Pancreas (tissue), 10 donors: Measurements from ENCODE around the gene TSPO2. TPM values are rescaled to one million over a fixed set of nuclear protein-coding genes. Genes with fewer than 3 reads are reported as not detected.

ENCODE experiments used
- ATAC-seq, 4 donors: fragments of 200-7000 bp; cut with Tn5 transposase; one replicate each; pipeline versions ENCODE4 v1.8.0 to v1.9.1; 2020; ENCODE audit warnings: mild to moderate bottlenecking in 4 of 4, moderate library complexity in 4 of 4
- DNase-seq, 6 donors: peaks; one replicate each; pipeline ENCODE4 v3.0.0-alpha.2; 2020
- FAIRE-seq: peaks from 2 replicates; lab custom pipeline; 2012; peaks lifted over from hg19 to GRCh38; lab: Jason Lieb, UNC
- H3K27ac ChIP-seq, 4 donors: fragments of 200-600 bp; sonication (generic); 1 replicate in 3 of 4; 2 replicates in 1 of 4; pipeline versions ENCODE4 v1.5.0 to v1.8.0; 2020
- H3K27me3 ChIP-seq, 4 donors: fragments of 200-600 bp; one replicate each; pipeline ENCODE4 v1.8.0; 2021
- H3K36me3 ChIP-seq, 3 donors: fragments of 200-600 bp; sonication (generic) in 1 of 3; one replicate each; pipeline versions ENCODE4 v1.5.0 to v1.8.0; 2020 to 2021
- H3K4me1 ChIP-seq, 3 donors: fragments of 200-600 bp; one replicate each; pipeline ENCODE4 v1.8.0; 2021
- H3K4me3 ChIP-seq, 4 donors: fragments of 200-600 bp; sonication (generic) in 2 of 4; one replicate each; pipeline versions ENCODE4 v1.5.0 to v1.8.0; 2020 to 2021
- H3K9me3 ChIP-seq, 4 donors: fragments of 200-600 bp; one replicate each; pipeline ENCODE4 v1.8.0; 2021
- WGBS, 2 donors: extraction: QIAGEN DNeasy Blood & Tissue Kit; methylation state at CpG; one replicate each; pipeline ENCODE4 v1.1.7; 2013; 5-methylcytosine and 5-hydroxymethylcytosine counted together
- intact Hi-C, 3 donors: fragments of 100-400 bp; cut with DNase I; formaldehyde crosslinking; loops; one replicate each; pipeline versions ENCODE4 v1.11.1 to v1.14.2; 2022
- polyA plus RNA-seq, 2 donors: library from polyadenylated mRNA; stranded (reverse); fragments of 200-250 nt; gene quantifications; one replicate each; pipeline ENCODE4 v1.2.3, GENCODE V29; 2013
- total RNA-seq, 6 donors: library from RNA; stranded (reverse); fragmentation: NEBNext Ultra II Directional in 4 of 6; extraction: Animal tissue kit (Norgen Biotek cat#: 25700) in 4 of 6; gene quantifications; one replicate each; pipeline versions ENCODE4 v1.2.1 to v1.2.4, GENCODE V29; 2021 to 2023
- TF ChIP-seq, protein P1 (sequence below), 4 donors: fragments of 200-600 bp; sonication (generic) in 3 of 4; IDR thresholded peaks; one replicate each; pipeline versions ENCODE4 v1.5.0 to v1.8.0; 2021; ENCODE audit warnings: antibody characterized with exemption in 4 of 4
- donor health status: healthy with polysubstance abuse.
- donor health status: DM: no; HTN: no; CAD: no; lungs with moderate emphysema.
- donor health status: DM: no; HTN: no; CAD: no.
- donor health status: control.
- donor health status: control.
- donor health status: Bipolar disorder and iron deficiency.
- donor health status: DM: yes; HTN: yes; CAD: no.
- donor health status: DM: no; HTN: no; CAD: no.
- donor health status: DM: no; HTN: no; CAD: no.
- donor health status: DM: yes; HTN: yes; CAD: no.

The TSPO2 gene
- total RNA-seq (under 1 TPM in 1 of 6 donors, not detected in 5; 0.28 TPM), polyA plus RNA-seq (under 1 TPM; 0.12 to 0.42 TPM)

- DNase-seq = no peak
- no peak within 1 kb of the TSS for H3K4me3 ChIP-seq
- no peaks in the 10 kb centered on the region for H3K36me3 ChIP-seq
- H3K4me1 ChIP-seq = peaks cover 27 to 36% (median 29%) of the 10 kb centered on the region in 3 donors
- FAIRE-seq = no peak
- ATAC-seq = no peak
- intact Hi-C loops = no loop called here
- no peaks in the 10 kb centered on the region for H3K27me3 ChIP-seq
- 79 to 83% methylated on average over 10 of the region's 10 CpGs for WGBS, 2 donors
- H3K9me3 ChIP-seq = no peaks in the 10 kb centered on the region
- H3K27ac ChIP-seq = peak within 1 kb of the TSS in 3 of 4 donors; percentile 74 to 90 (median 88)
- TF ChIP-seq, protein P1, sequence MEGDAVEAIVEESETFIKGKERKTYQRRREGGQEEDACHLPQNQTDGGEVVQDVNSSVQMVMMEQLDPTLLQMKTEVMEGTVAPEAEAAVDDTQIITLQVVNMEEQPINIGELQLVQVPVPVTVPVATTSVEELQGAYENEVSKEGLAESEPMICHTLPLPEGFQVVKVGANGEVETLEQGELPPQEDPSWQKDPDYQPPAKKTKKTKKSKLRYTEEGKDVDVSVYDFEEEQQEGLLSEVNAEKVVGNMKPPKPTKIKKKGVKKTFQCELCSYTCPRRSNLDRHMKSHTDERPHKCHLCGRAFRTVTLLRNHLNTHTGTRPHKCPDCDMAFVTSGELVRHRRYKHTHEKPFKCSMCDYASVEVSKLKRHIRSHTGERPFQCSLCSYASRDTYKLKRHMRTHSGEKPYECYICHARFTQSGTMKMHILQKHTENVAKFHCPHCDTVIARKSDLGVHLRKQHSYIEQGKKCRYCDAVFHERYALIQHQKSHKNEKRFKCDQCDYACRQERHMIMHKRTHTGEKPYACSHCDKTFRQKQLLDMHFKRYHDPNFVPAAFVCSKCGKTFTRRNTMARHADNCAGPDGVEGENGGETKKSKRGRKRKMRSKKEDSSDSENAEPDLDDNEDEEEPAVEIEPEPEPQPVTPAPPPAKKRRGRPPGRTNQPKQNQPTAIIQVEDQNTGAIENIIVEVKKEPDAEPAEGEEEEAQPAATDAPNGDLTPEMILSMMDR (IDR thresholded peaks at IDR 0.05) = no peak
These were observed at the start of gene TSPO2 for GRCh38 chr6:41042226-41043055. TSPO2 (plus strand) TSS chr6:41042467; CDS start chr6:41042986, 519 bp downstream.

DNA sequence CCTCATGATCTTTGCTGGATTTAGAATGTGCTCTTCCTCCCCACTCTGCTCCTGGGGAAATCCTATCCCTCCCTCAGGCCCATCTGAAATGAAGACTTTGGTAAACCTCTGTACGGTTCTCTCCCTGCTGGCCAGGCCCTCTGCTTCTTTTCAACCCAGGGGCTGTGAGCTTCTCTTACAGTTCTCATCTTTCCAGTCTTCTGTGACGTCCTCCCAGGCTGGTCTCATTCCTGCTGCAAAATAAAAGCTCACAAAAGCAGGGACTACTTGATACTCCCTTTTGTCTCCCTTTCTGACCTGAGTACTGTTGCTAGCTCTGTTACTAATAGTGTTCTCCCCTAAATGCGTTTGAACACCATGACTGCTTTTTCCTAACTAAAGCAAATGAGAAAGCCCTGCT, 49.5 kb upstream of the TSPO2 start:
- H3K4me3 ChIP-seq = no peak overlapping the region
- intact Hi-C loops = no loop called here
- TF ChIP-seq, protein P1 (IDR thresholded peaks at IDR 0.05) = no peak
- no peaks in the 10 kb centered on the region for H3K27me3 ChIP-seq
- ATAC-seq (no peak), DNase-seq (no peak), FAIRE-seq (no peak)
- no peaks in the 10 kb centered on the region for H3K36me3 ChIP-seq
- 88 to 92% methylated on average over 3 of the region's 3 CpGs for WGBS, 2 donors
- no peaks in the 10 kb centered on the region for H3K9me3 ChIP-seq
- no peak overlapping the region for H3K27ac ChIP-seq
- peaks cover 31 to 35% (median 31%) of the 10 kb centered on the region in 3 donors for H3K4me1 ChIP-seq

- intact Hi-C loops = no loop called here
- peak overlapping the region in 1 of 4 donors; percentile 6 for H3K4me3 ChIP-seq
- H3K4me1 ChIP-seq = peaks cover 55 to 64% (median 62%) of the 10 kb centered on the region in 3 donors
- peak in 5 of 6 donors; percentile 73 to 91 (median 79) for DNase-seq
- peak overlapping the region; percentile 79 to 91 (median 89) for H3K27ac ChIP-seq
- H3K36me3 ChIP-seq = no peaks in the 10 kb centered on the region
- H3K9me3 ChIP-seq = no peaks in the 10 kb centered on the region
- WGBS, 2 donors = 12% methylated on average over 6 of the region's 6 CpGs
- H3K27me3 ChIP-seq = no peaks in the 10 kb centered on the region
- ATAC-seq = peak; percentile 73 to 82 (median 74)
- TF ChIP-seq, protein P1 (IDR thresholded peaks at IDR 0.05) = no peak
- FAIRE-seq = no peak
These were observed 45.6 kb upstream of the TSPO2 start for GRCh38 chr6:40996591-40997233.

GRCh38 chr6:40997234-40997957, 44.9 kb upstream of the TSPO2 start:
- WGBS, 2 donors = 8 to 13% methylated on average over 4 of the region's 4 CpGs
- FAIRE-seq = no peak
- Histone ChIP-seq H3K4me3 (peak overlapping the region in 2 of 4 donors; percentile 22 to 23), H3K36me3 (no peaks in the 10 kb centered on the region), H3K27me3 (no peaks in the 10 kb centered on the region), H3K4me1 (peaks cover 55 to 64% (median 62%) of the 10 kb centered on the region in 3 donors), H3K27ac (peak overlapping the region; percentile 79 to 91 (median 89)), H3K9me3 (no peaks in the 10 kb centered on the region)
- TF ChIP-seq, protein P1 (IDR thresholded peaks at IDR 0.05) = no peak
- intact Hi-C loops = no loop called here
- peak; percentile 70 to 76 (median 74) for ATAC-seq
- peak in 4 of 6 donors; percentile 56 to 74 (median 68) for DNase-seq
